Measurements from ENCODE around the gene TRIOBP. TPM values are rescaled to one million over a fixed set of nuclear protein-coding genes. Genes with fewer than 3 reads are reported as not detected.

Gene TRIOBP
- total and polyA plus RNA-seq, 2 of the 4 experiments (the other 2 are of a cell fraction) = 46.4 to 69.8 TPM

DNA sequence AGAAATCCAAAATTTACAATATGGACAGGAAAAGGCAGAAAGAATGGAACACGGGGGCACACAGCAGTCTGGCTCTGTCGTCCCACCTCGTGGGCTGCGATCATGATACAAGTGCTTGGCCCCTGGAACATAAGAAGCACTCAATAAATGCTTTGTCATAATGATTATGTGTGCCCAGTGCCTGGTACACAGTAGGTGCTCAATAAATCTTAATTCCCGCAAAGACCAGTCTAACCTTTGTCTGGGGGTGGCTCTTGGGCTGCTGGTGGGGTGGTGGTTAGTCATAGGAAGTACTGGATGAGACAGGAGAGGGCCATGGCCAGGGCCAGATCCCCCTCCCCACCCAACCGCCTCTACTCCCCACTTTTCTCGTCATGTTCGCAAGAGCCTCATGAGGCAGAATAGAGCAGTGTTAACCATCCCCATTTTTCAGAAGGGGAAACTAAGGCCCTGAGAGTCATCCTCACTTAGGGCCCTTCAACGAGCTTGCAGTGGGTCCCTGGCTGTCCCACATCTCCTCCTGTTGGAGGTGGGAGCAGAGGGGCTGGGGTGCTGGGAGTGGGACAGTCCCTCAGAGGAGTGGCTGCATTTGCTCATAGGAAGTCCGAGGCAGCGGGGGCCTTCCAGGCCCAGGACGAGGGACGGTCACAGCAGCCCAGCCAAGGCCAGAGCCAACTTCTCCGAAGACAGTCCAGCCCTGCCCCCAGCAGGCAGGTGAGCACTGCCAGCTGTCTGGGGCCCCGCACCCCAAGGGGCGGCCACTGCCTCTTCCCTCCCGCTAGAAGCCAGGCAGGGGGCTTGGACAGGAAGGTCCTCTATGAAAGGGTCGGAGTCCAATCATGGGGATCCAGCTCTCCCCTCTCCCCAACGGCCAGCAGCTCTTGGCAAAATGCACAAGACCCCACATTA is 36.1 kb downstream of the TRIOBP start (continued):
- no peak for TF ChIP-seq FOS (IDR thresholded peaks at IDR 0.05; ENCODE audit: low read depth, low read length)

DNA sequence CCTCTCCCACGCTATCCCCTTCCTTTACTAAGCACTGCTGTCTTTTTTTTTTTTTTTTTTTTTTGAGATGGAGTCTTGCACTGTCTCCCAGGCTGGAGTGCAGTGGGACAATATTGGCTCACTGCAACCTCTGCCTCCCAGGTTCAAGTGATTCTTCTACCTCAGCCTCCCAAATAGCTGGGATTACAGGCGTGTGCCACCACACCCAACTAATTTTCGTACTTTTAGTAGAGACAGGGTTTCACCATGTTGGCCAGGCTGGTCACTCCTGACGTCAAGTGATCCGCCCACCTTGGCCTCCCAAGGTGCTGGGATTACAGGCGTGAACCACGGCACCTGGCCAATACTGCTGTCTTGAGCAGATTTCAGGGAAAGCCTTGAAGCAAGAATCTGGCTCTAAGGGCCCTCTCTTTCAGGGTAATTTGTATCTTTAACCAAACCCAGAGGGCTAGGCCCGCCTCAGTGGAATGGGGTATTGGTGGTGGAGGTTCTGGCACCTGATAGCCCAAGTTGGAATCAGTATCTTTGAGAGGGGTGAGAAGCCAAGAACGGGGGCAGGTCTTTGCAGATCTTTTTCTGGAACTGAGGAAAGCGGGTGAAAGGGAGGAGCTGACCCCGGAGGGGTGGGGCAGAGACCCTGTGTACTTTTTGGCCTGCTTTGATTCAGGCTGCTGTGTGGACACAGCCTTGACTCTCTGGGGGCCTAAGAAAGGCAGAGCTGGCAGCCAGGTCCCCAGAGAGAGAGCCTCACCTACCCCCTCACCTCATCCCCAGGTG is 37.0 kb downstream of the TRIOBP start:
- no peaks in the 10 kb centered on the region for H3K36me3 ChIP-seq (ENCODE audit: control insufficient read depth, insufficient read depth, low read length)
- H3K79me1 ChIP-seq (ENCODE audit: low read depth in 1 of 2, low read length in 2 of 2) = no peaks in the 10 kb centered on the region
- H2AK5ac ChIP-seq (ENCODE audit: low read depth, low read length) = no peak overlapping the region; the same call in 1 of the 2 replicates
- CTCF ChIA-PET = no interaction called here
- H3K56ac ChIP-seq (ENCODE audit: extremely low read depth, insufficient read depth, low read length) = no peak overlapping the region
- H2AK9ac ChIP-seq (replicated peaks; ENCODE audit: low read depth, low read length, poor library complexity) = no peak overlapping the region
- H2BK5ac ChIP-seq (ENCODE audit: low read depth, low read length, poor library complexity, severe bottlenecking) = no peak overlapping the region
- no peak overlapping the region for H4K5ac ChIP-seq (ENCODE audit: low read depth, low read length)
- H3K4me1 ChIP-seq (ENCODE audit: control insufficient read depth, insufficient read depth, low read length) = peaks cover 4% of the 10 kb centered on the region; the same call in 1 of the 2 replicates
- 0 out of 2 replicates have a peak, but pooled peaks cover 5% of the 10 kb centered on the region for H3K9me1 ChIP-seq (ENCODE audit: insufficient read depth, low read length)
- no peak overlapping the region for H2AFZ ChIP-seq (replicated peaks; ENCODE audit: low read length, poor library complexity)
- H3K23ac ChIP-seq (ENCODE audit: low read depth, low read length) = no peak overlapping the region
- H3K4ac ChIP-seq (ENCODE audit: low read depth, low read length) = no peak overlapping the region
- no peak overlapping the region for H3K4me3 ChIP-seq (ENCODE audit: insufficient read depth, low read depth, low read length)
- H3K14ac ChIP-seq (replicated peaks; ENCODE audit: low read depth, low read length) = no peak overlapping the region
- 94% methylated on average over 3 of the region's 11 CpGs; no CpG with 5 or more reads in 1 of the 2 experiments for WGBS, 2 experiments (ENCODE audit: extremely low coverage in 2 of 2, insufficient read length in 1 of 2)
- in situ Hi-C loops (cut with MboI; ENCODE audit: low sequenced_read_pairs) = no loop called here
- no peak overlapping the region for H4K91ac ChIP-seq (ENCODE audit: insufficient read depth, low read depth, low read length)
- H4K8ac ChIP-seq (ENCODE audit: low read depth in 2 of 2, low read length in 2 of 2) = no peak overlapping the region
- no peak for DNase-seq
- H2BK15ac ChIP-seq (ENCODE audit: low read depth, low read length) = no peak overlapping the region
- no peaks in the 10 kb centered on the region for H3K9me3 ChIP-seq (ENCODE audit: control insufficient read depth, insufficient read depth, low read length)
- ATAC-seq (ENCODE audit: low read depth) = no peak
- H3K27me3 ChIP-seq (ENCODE audit: control insufficient read depth, insufficient read depth, low read length) = no peaks in the 10 kb centered on the region
- no peak overlapping the region for H3K4me2 ChIP-seq (ENCODE audit: low read depth, low read length)
- no TSS peak for BruUV-seq (replicated peaks)
- no peak overlapping the region for H2BK20ac ChIP-seq (ENCODE audit: low read depth, low read length)
- no peak overlapping the region for H2BK120ac ChIP-seq (ENCODE audit: low read depth, low read length)
- H3K27ac ChIP-seq (ENCODE audit: insufficient read depth, low read length) = no peak overlapping the region
- H4K20me1 ChIP-seq (ENCODE audit: insufficient read depth, low read length) = no peaks in the 10 kb centered on the region
- dilution Hi-C loops (cut with HindIII; ENCODE audit: low sequenced_read_pairs, unreplicated experiment) = no loop called here
- no peak overlapping the region for H3K18ac ChIP-seq (ENCODE audit: low read depth, low read length)
- intact Hi-C loops (cut with micrococcal nuclease) = no loop called here
- POLR2A ChIA-PET (ENCODE audit: unreplicated experiment) = no interaction called here
- no peak overlapping the region for H3K9ac ChIP-seq (ENCODE audit: low read depth, low read length)
- TF ChIP-seq CTCF (conservative IDR thresholded peaks at IDR 0.05; ENCODE audit: low read depth, low read length) = no peak
- no peak for TF ChIP-seq MAZ (IDR thresholded peaks at IDR 0.05; ENCODE audit: borderline replicate concordance, low read depth, low read length)
- TF ChIP-seq BHLHE40 (IDR thresholded peaks at IDR 0.05; ENCODE audit: low read depth, low read length) = no peak
- TF ChIP-seq, protein P1, sequence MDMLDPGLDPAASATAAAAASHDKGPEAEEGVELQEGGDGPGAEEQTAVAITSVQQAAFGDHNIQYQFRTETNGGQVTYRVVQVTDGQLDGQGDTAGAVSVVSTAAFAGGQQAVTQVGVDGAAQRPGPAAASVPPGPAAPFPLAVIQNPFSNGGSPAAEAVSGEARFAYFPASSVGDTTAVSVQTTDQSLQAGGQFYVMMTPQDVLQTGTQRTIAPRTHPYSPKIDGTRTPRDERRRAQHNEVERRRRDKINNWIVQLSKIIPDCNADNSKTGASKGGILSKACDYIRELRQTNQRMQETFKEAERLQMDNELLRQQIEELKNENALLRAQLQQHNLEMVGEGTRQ (IDR thresholded peaks at IDR 0.05; ENCODE audit: low read depth, low read length) = no peak
- no peak for TF ChIP-seq RFX5 (IDR thresholded peaks at IDR 0.05; ENCODE audit: low read depth, low read length)
- TF ChIP-seq MAFK (IDR thresholded peaks at IDR 0.05; ENCODE audit: low read depth, low read length) = no peak
- TF ChIP-seq CEBPB (IDR thresholded peaks at IDR 0.05; ENCODE audit: low read depth, low read length) = no peak
- TF ChIP-seq RCOR1 (IDR thresholded peaks at IDR 0.05; ENCODE audit: insufficient replicate concordance, low read length) = no peak
- no peak for TF ChIP-seq FOS (IDR thresholded peaks at IDR 0.05; ENCODE audit: low read depth, low read length)
- TF ChIP-seq SMC3 (IDR thresholded peaks at IDR 0.05; ENCODE audit: low read depth, low read length) = no peak
- no peak for TF ChIP-seq NFE2L2 (IDR thresholded peaks at IDR 0.05; ENCODE audit: low read depth, low read length)

All from IMR-90 (cell line).